ENCODE measurements around the gene RPL37A. TPM values are rescaled to one million over a fixed set of nuclear protein-coding genes. Genes with fewer than 3 reads are reported as not detected.
A peak's percentile ranks its signal among the peaks of the same experiment; 100 is the strongest.

RPL37A gene
- total RNA-seq, 4 donors from 2014 or later, result 366 to 1,381 (median 655) TPM

DNA sequence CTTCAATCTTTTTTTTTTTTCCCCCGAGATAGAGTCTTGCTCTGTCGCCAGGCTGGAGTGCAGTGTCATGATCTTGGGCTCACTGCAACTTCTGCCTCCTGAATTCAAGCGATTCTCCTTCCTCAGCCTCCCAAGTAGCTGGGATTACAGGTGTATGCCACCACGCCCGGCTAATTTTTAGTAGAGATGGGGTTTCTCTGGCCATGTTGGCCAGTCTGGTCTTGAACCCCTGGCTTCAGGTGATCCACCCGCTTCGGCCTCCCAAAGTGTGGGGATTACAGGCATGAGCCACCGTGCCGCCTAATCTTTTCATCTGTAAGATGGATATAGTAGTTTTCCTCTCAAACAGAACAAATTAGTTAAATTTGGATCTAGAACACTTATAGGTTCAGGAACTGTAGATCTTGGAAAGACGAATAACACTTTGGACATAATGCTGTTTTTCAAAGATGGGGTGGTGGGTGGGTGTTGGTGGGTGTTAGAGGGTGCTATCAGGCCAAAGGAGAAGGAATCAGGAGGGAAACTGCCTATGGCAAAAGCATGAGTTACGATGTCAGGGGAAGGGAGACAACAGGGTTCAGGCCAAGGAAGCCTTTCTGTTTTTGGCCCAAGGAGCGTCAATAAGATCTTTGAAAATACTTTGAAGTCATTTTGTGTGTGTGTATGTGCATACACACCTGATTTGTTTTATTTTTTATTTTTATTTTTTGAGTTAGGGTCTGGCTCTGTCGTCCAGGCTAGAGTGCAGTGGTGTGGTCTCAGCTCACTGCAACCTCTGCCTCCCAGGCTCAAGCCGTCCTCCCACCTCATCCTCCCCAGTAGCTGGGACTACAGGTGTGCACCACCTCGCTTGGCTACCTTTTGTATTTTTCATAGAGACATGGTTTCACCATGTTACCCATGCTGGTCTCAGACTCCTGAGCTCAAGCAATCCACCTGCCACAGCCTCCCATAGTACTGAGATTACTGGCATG is 6.8 kb downstream of the RPL37A start:
- H3K27ac ChIP-seq, result no peak overlapping the region
- no peaks in the 10 kb centered on the region for H3K9me3 ChIP-seq
- no peak overlapping the region for H3K4me3 ChIP-seq
- DNase-seq, result no peak
- TF ChIP-seq POLR2A (IDR thresholded peaks at IDR 0.05), result no peak
- TF ChIP-seq, protein P1, sequence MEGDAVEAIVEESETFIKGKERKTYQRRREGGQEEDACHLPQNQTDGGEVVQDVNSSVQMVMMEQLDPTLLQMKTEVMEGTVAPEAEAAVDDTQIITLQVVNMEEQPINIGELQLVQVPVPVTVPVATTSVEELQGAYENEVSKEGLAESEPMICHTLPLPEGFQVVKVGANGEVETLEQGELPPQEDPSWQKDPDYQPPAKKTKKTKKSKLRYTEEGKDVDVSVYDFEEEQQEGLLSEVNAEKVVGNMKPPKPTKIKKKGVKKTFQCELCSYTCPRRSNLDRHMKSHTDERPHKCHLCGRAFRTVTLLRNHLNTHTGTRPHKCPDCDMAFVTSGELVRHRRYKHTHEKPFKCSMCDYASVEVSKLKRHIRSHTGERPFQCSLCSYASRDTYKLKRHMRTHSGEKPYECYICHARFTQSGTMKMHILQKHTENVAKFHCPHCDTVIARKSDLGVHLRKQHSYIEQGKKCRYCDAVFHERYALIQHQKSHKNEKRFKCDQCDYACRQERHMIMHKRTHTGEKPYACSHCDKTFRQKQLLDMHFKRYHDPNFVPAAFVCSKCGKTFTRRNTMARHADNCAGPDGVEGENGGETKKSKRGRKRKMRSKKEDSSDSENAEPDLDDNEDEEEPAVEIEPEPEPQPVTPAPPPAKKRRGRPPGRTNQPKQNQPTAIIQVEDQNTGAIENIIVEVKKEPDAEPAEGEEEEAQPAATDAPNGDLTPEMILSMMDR (IDR thresholded peaks at IDR 0.05), result no peak
- H3K4me1 ChIP-seq, result peaks cover 0 to 10% (median 0%) of the 10 kb centered on the region in 4 donors
- H3K27me3 ChIP-seq, result no peaks in the 10 kb centered on the region
- H3K36me3 ChIP-seq, result peaks cover 0 to 50% (median 0%) of the 10 kb centered on the region in 3 donors

DNA sequence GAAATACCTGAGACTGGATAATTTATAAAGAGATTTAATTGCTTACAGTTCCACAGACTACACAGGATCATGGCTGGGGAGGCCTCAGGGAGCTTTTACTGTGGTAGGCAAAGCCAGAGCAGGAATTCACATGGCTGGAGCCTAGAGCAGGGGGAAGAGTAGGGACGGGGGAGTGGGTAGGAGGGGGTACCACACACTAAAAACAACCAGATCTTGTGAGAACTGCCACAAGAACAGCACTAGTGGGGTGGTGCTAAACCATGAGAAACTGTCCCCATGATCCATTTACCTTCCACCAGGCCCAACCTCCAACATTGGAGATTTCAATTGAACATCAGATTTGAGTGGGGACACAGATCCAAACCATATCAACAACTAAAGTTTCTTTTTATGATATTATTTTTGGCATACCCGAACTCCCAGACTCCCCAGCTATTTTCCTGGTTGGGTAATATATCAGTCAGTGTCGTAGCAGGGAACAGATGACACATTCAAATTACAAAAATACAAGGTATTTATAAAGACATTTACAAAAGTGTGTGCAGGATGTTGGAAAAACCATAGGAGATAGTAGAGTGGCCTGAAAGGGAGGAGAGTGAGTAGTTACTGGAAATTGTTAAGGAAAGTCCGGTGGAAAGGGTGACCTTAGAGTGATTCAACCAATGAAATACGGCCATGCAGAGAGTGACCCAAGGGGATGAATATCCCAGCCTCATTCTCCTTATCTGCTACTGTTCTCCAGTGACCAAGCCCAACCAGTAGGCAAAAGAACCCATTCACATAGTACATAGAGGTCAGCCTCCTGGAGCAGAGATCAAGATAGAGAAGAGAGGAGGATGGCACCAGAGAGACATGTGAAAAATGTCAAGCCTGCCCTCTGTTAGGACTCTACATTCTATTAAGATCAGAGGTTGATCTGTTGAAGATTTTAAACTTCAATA is 8.8 kb downstream of the RPL37A start:
- Histone ChIP-seq H3K27ac (no peak overlapping the region), H3K4me3 (no peak overlapping the region), H3K9me3 (no peaks in the 10 kb centered on the region), H3K4me1 (no peaks in the 10 kb centered on the region), H3K36me3 (peaks cover 0 to 29% (median 0%) of the 10 kb centered on the region in 3 donors), H3K27me3 (no peaks in the 10 kb centered on the region)
- TF ChIP-seq, protein P1 (IDR thresholded peaks at IDR 0.05), result no peak
- no peak for TF ChIP-seq POLR2A (IDR thresholded peaks at IDR 0.05)
- no peak for DNase-seq

DNA sequence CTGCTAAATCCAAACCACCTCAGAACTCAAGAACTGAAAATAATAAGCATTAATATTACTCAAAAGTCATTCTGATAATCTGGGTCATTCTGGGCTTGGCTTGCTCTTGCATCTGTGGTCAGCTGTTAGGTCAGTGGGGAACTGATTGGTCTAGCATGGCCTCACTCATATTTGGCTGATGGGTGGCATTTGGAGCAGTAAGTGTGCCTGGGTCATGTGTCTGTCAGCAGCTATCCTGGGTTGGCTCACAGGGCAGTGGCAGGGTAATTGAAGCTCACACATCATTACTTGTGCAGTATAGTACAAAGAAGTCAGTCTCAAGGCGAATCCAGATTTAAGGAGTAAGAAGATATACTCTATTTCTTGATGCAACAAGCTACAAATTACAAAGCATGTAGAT is 9.6 kb downstream of the RPL37A start:
- no peak for DNase-seq
- TF ChIP-seq, protein P1 (IDR thresholded peaks at IDR 0.05), result no peak
- no peak for TF ChIP-seq POLR2A (IDR thresholded peaks at IDR 0.05)
- H3K9me3 ChIP-seq, result no peaks in the 10 kb centered on the region
- H3K27ac ChIP-seq, result no peak overlapping the region
- no peaks in the 10 kb centered on the region for H3K4me1 ChIP-seq
- H3K36me3 ChIP-seq, result peaks cover 0 to 22% (median 0%) of the 10 kb centered on the region in 3 donors
- no peaks in the 10 kb centered on the region for H3K27me3 ChIP-seq
- H3K4me3 ChIP-seq, result no peak overlapping the region

DNA sequence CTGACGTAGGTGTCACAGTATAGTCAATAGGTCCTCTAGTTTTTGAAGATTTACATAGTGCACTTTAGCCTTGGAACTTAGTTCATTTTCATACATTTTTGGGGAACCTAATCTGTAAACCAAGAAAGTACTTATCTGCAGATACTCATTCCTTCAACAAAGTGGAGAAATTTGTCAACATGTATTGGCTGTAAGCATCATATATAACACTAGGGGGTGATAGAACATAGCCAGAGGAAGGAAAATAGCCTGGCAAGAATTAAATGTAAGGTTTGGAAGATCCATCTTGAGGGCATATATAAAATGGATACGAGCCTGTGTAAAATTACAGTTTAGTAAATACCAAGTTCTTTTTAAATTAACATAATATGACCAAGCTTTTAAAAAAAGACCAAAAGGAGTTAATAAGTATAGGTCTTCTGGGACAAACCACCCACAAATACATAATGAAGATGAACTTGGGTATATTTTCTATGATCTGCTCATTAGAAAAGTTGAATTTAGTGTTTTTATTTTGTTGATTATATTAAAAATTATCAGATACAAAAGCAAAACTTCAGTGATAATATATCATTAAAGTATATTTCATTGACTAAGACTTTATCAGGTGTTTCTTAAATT is 18.2 kb downstream of the RPL37A start:
- H3K9me3 ChIP-seq, result no peaks in the 10 kb centered on the region
- no peaks in the 10 kb centered on the region for H3K27me3 ChIP-seq
- DNase-seq, result no peak
- no peaks in the 10 kb centered on the region for H3K36me3 ChIP-seq
- no peaks in the 10 kb centered on the region for H3K4me1 ChIP-seq
- TF ChIP-seq, protein P1 (IDR thresholded peaks at IDR 0.05), result peak in 5 of 6 experiments; percentile 44 to 78 (median 76)
- TF ChIP-seq POLR2A (IDR thresholded peaks at IDR 0.05), result no peak
- no peak overlapping the region for H3K27ac ChIP-seq
- H3K4me3 ChIP-seq, result no peak overlapping the region
